GM12864 (cell line): ENCODE measurements around the gene OGT.
A peak's percentile ranks its signal among the peaks of the same experiment; 100 is the strongest.
"Not testable (repeated sequence)": the region's sequence is repeated elsewhere in the genome, so short reads cannot be mapped to it uniquely, and the experiment has no call there.

Source experiments
- DNase-seq: peaks from one replicate; pipeline ENCODE4 v3.0.0-alpha.2; 2011; ENCODE audit warnings: low read depth
- H3K4me3 ChIP-seq: 2 replicates; pipeline ENCODE4 v1.5.1; 2011; ENCODE audit warnings: mild to moderate bottlenecking, low read depth, low read length, control low read depth
- CTCF ChIP-seq: IDR thresholded peaks from 2 replicates; pipeline ENCODE4 v1.5.1; 2011; ENCODE audit warnings: low read depth, mild to moderate bottlenecking, moderate library complexity, low read length, control low read depth, inconsistent platforms; ENCODE audit errors: missing control alignments

Gene OGT

GRCh38 chrX:71606536-71607216, 73.8 kb downstream of the OGT start:
- H3K4me3 ChIP-seq, result no peak overlapping the region
- TF ChIP-seq CTCF, result no peak
- no peak for DNase-seq

- no peak for DNase-seq
- H3K4me3 ChIP-seq, result no peak overlapping the region
- TF ChIP-seq CTCF, result no peak
Measured at GRCh38 chrX:71607488-71607887, 74.6 kb downstream of the OGT start.

- no peak overlapping the region for H3K4me3 ChIP-seq
- no peak for DNase-seq
- peak; percentile 9 for TF ChIP-seq CTCF
Measured at GRCh38 chrX:71609095-71609750, 76.3 kb downstream of the OGT start.

GRCh38 chrX:71611736-71612135, 78.8 kb downstream of the OGT start:
- H3K4me3 ChIP-seq, result not testable (repeated sequence)

GRCh38 chrX:71612256-71612655, 79.4 kb downstream of the OGT start:
- no peak overlapping the region for H3K4me3 ChIP-seq
- TF ChIP-seq CTCF, result no peak
- DNase-seq, result no peak

More at GRCh38 chrX:71611736-71612135, 78.8 kb downstream of the OGT start:
- DNase-seq, result not testable (repeated sequence)

- no peak for DNase-seq
- no peak for TF ChIP-seq CTCF
- H3K4me3 ChIP-seq, result no peak overlapping the region
Measured at GRCh38 chrX:71615056-71615455, 82.2 kb downstream of the OGT start.

- no peak for DNase-seq
- no peak for TF ChIP-seq CTCF
- H3K4me3 ChIP-seq, result no peak overlapping the region
Measured at GRCh38 chrX:71615954-71616353, 83.0 kb downstream of the OGT start.
